Measurements from ENCODE around the gene RASGRF2.

The RASGRF2 gene

DNA sequence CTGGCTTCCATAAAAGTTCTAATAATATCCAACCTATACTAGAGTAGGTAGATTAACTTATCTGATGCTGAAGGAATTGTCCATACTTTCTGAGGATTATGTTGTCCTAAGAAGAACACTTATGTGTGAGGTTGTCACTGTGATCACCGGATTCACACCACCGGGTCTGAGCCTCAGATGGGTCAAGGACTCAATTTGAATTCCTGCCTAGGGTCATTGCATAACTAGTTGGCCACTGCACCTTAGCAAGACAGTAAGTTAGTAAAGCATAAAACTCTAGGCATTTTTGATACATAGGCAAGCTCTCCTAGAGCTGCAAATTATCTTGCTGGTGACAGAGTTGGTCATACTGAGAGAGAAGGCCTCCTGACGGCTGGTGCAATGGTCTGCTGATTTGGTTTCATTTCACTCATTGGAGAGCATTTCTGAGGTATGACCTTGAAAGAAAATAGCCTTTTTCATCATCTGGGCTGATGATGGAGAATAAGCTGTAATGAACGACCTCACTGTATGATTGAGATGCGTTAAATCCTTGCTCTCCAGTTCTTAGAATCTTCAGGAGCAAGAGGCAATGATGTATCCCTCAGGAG, 200.9 kb downstream of the RASGRF2 start:
- Histone ChIP-seq H3K79me1 (ENCODE audit: low read length) (no peaks in the 10 kb centered on the region), H4K8ac (ENCODE audit: low read depth, low read length) (no peak overlapping the region), H3K79me2 (ENCODE audit: control insufficient read depth, insufficient read depth, low read length) (no peaks in the 10 kb centered on the region), H3K27me3 (ENCODE audit: insufficient read depth, low read length, poor library complexity) (no peaks in the 10 kb centered on the region), H3K4me2 (ENCODE audit: low read length) (no peak overlapping the region), H4K5ac (ENCODE audit: low read length) (no peak overlapping the region), H3K4me1 (ENCODE audit: control insufficient read depth, low read depth, low read length) (no peaks in the 10 kb centered on the region), H3K36me3 (ENCODE audit: control insufficient read depth, insufficient read depth, low read length) (no peaks in the 10 kb centered on the region), H3K27ac (ENCODE audit: low read depth, low read length) (no peak overlapping the region), H3K9ac (ENCODE audit: low read length) (no peak overlapping the region), H3K18ac (ENCODE audit: low read length) (no peak overlapping the region), H3K4me3 (ENCODE audit: low read length) (no peak overlapping the region), H3K56ac (ENCODE audit: low read length) (no peak overlapping the region), H3K23ac (ENCODE audit: low read length) (no peak overlapping the region), H3K4ac (ENCODE audit: low read depth, low read length) (no peak overlapping the region), H2BK120ac (ENCODE audit: low read depth, low read length) (no peak overlapping the region), H2BK5ac (ENCODE audit: low read length) (no peak overlapping the region), H2BK15ac (replicated peaks; ENCODE audit: low read depth) (no peak overlapping the region), H2AK5ac (ENCODE audit: low read length) (no peak overlapping the region)
- DNase-seq = no peak
- WGBS (ENCODE audit: extremely low coverage, insufficient coverage, low lambda C conversion rate) = no CpG with 5 or more reads among the region's 5 CpGs

DNA sequence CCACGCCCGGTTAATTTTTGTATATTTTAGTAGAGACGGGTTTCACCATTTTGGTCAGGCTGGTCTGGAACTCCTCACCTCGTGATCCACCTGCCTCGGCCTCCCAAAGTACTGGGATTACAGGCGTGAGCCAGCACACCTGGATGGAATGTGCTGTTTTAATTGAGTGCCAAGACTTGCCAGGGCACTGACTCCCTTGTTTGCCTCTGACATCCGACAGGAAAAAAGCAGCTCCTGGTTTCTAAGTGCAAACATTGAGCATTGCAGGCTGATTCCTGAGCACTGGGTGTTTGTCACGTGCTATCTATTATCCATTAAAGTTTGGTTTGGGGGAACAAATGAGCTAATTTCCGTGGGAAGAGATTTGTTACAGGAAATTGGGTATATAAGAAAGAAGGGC, 202.3 kb downstream of the RASGRF2 start:
- no peaks in the 10 kb centered on the region for H3K27me3 ChIP-seq (ENCODE audit: insufficient read depth, low read length, poor library complexity)
- WGBS (ENCODE audit: extremely low coverage, insufficient coverage, low lambda C conversion rate) = no CpG with 5 or more reads among the region's 9 CpGs
- H2BK5ac ChIP-seq (ENCODE audit: low read length) = no peak overlapping the region
- H4K8ac ChIP-seq (ENCODE audit: low read depth, low read length) = no peak overlapping the region
- H3K4me1 ChIP-seq (ENCODE audit: control insufficient read depth, low read depth, low read length) = no peaks in the 10 kb centered on the region
- no peaks in the 10 kb centered on the region for H3K36me3 ChIP-seq (ENCODE audit: control insufficient read depth, insufficient read depth, low read length)
- H3K79me2 ChIP-seq (ENCODE audit: control insufficient read depth, insufficient read depth, low read length) = no peaks in the 10 kb centered on the region
- H3K27ac ChIP-seq (ENCODE audit: low read depth, low read length) = no peak overlapping the region
- H3K4me3 ChIP-seq (ENCODE audit: low read length) = no peak overlapping the region
- no peak overlapping the region for H2BK15ac ChIP-seq (replicated peaks; ENCODE audit: low read depth)
- no peak overlapping the region for H2BK120ac ChIP-seq (ENCODE audit: low read depth, low read length)
- no peaks in the 10 kb centered on the region for H3K79me1 ChIP-seq (ENCODE audit: low read length)
- no peak overlapping the region for H3K23ac ChIP-seq (ENCODE audit: low read length)
- no peak overlapping the region for H3K18ac ChIP-seq (ENCODE audit: low read length)
- H3K56ac ChIP-seq (ENCODE audit: low read length) = no peak overlapping the region
- DNase-seq = no peak
- H3K9ac ChIP-seq (ENCODE audit: low read length) = no peak overlapping the region
- H4K5ac ChIP-seq (ENCODE audit: low read length) = no peak overlapping the region
- no peak overlapping the region for H3K4me2 ChIP-seq (ENCODE audit: low read length)
- H2AK5ac ChIP-seq (ENCODE audit: low read length) = no peak overlapping the region
- no peak overlapping the region for H3K4ac ChIP-seq (ENCODE audit: low read depth, low read length)

DNA sequence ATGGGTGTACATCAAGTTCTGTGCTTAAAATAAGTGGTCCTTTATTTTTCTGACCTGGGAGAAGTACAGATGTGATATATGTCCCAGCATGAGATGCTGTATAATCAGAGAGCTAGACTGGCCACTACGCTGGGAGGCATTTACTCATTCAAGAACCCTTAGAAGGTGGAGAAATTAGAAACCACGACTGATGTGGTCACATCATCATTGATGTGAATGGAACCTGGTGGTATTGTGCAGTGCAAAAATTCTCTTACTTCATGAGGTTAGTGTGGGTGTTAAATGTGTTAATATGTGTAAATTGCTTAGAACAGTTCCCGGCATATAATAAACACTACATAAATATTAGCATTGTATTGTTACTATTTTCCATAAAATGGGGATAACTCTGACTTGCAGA, 203.5 kb downstream of the RASGRF2 start:
- Histone ChIP-seq H3K79me2 (ENCODE audit: control insufficient read depth, insufficient read depth, low read length) (no peaks in the 10 kb centered on the region), H4K8ac (ENCODE audit: low read depth, low read length) (no peak overlapping the region), H3K56ac (ENCODE audit: low read length) (no peak overlapping the region), H4K5ac (ENCODE audit: low read length) (no peak overlapping the region), H3K9ac (ENCODE audit: low read length) (no peak overlapping the region), H3K4me3 (ENCODE audit: low read length) (no peak overlapping the region), H3K27ac (ENCODE audit: low read depth, low read length) (no peak overlapping the region), H3K23ac (ENCODE audit: low read length) (no peak overlapping the region), H2BK15ac (replicated peaks; ENCODE audit: low read depth) (no peak overlapping the region), H3K36me3 (ENCODE audit: control insufficient read depth, insufficient read depth, low read length) (no peaks in the 10 kb centered on the region), H3K4me1 (ENCODE audit: control insufficient read depth, low read depth, low read length) (no peaks in the 10 kb centered on the region), H2BK5ac (ENCODE audit: low read length) (no peak overlapping the region), H3K4ac (ENCODE audit: low read depth, low read length) (no peak overlapping the region), H3K79me1 (ENCODE audit: low read length) (no peaks in the 10 kb centered on the region), H2BK120ac (ENCODE audit: low read depth, low read length) (no peak overlapping the region), H3K18ac (ENCODE audit: low read length) (no peak overlapping the region), H3K4me2 (ENCODE audit: low read length) (no peak overlapping the region), H3K27me3 (ENCODE audit: insufficient read depth, low read length, poor library complexity) (no peaks in the 10 kb centered on the region), H2AK5ac (ENCODE audit: low read length) (no peak overlapping the region)
- WGBS (ENCODE audit: extremely low coverage, insufficient coverage, low lambda C conversion rate) = no CpG with 5 or more reads among the region's 3 CpGs
- DNase-seq = no peak

DNA sequence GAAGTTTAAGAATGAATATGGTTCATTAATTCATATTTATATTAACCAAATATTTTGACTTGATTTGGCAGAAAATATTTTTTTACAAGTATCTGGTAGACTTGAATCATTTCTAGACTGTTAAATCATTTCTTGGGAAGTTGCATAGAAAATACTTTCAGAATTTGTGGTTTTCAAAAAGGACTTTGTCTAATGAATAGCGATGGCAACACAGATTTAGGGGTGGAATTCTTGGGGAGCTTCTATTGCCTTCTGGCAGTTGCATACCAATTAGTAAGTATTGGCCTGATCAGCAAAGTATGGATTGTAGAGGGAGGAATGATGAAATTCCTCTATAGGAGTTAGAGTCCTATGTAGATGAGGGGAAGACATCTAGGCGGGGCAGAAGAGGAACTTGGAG, 204.3 kb downstream of the RASGRF2 start:
- WGBS (ENCODE audit: extremely low coverage, insufficient coverage, low lambda C conversion rate) = no CpG with 5 or more reads among the region's 2 CpGs
- DNase-seq = no peak
- Histone ChIP-seq H4K8ac (ENCODE audit: low read depth, low read length) (no peak overlapping the region), H2AK5ac (ENCODE audit: low read length) (no peak overlapping the region), H2BK120ac (ENCODE audit: low read depth, low read length) (no peak overlapping the region), H3K56ac (ENCODE audit: low read length) (no peak overlapping the region), H3K4ac (ENCODE audit: low read depth, low read length) (no peak overlapping the region), H3K27ac (ENCODE audit: low read depth, low read length) (no peak overlapping the region), H2BK5ac (ENCODE audit: low read length) (no peak overlapping the region), H3K9ac (ENCODE audit: low read length) (no peak overlapping the region), H3K18ac (ENCODE audit: low read length) (no peak overlapping the region), H3K36me3 (ENCODE audit: control insufficient read depth, insufficient read depth, low read length) (no peaks in the 10 kb centered on the region), H3K79me1 (ENCODE audit: low read length) (no peaks in the 10 kb centered on the region), H2BK15ac (replicated peaks; ENCODE audit: low read depth) (no peak overlapping the region), H3K4me1 (ENCODE audit: control insufficient read depth, low read depth, low read length) (no peaks in the 10 kb centered on the region), H3K27me3 (ENCODE audit: insufficient read depth, low read length, poor library complexity) (no peaks in the 10 kb centered on the region), H3K23ac (ENCODE audit: low read length) (no peak overlapping the region), H4K5ac (ENCODE audit: low read length) (no peak overlapping the region), H3K79me2 (ENCODE audit: control insufficient read depth, insufficient read depth, low read length) (no peaks in the 10 kb centered on the region), H3K4me2 (ENCODE audit: low read length) (no peak overlapping the region), H3K4me3 (ENCODE audit: low read length) (no peak overlapping the region)

DNA sequence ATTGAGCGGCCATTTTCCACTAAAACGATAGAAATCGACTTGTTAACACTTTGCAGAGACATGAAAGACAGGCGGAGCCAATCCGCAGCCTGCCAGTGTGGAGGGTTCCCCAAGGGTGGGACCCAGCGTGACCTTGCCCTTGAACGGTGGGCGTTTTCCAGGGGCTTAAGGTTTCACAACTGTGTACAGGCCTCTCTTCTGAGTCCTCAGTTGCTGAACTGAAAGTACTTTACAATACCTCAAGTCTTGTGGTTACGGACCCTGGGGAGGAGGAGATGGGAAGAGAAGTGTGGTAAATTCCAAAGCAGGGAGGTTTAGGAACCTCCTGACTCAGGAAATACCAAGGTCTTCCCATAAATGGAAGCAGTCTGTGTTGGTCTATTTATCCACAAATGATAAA, 204.8 kb downstream of the RASGRF2 start:
- no peaks in the 10 kb centered on the region for H3K4me1 ChIP-seq (ENCODE audit: control insufficient read depth, low read depth, low read length)
- no peaks in the 10 kb centered on the region for H3K79me1 ChIP-seq (ENCODE audit: low read length)
- WGBS (ENCODE audit: extremely low coverage, insufficient coverage, low lambda C conversion rate) = no CpG with 5 or more reads among the region's 9 CpGs

DNA sequence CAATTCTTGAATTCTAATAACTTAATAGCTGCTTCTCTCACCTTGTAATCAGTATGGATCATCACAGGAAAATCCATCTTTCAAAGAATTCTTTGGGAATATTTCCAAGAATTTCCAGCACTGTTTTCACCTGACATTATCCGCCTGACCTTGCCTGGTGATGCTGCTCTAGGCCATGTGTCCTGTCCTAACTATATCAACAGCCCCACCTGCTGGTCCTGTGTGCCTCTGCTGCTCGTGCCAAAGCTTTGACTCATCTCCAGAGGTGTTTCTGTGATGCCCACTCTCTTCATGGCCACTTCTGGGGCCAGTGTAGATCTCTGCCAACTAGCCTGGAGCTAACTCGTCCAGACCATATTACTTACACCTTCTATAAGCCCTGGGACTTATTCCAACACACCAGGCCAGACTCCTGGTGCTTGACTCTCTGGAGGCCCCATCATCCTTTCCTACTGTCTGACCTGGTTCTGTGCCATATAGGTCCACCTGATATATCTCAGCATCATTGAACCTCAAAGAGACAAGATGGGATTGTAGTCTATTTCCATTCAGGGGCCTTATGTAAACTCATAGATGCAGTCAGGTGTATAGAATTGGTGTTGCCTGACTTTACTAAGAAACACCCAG, 205.4 kb downstream of the RASGRF2 start:
- DNase-seq = peak; percentile 91
- H2BK120ac ChIP-seq (ENCODE audit: low read depth, low read length) = no peak overlapping the region
- H3K18ac ChIP-seq (ENCODE audit: low read length) = no peak overlapping the region
- no peak overlapping the region for H2BK15ac ChIP-seq (replicated peaks; ENCODE audit: low read depth)
- H3K79me1 ChIP-seq (ENCODE audit: low read length) = no peaks in the 10 kb centered on the region
- no CpG with 5 or more reads among the region's 3 CpGs for WGBS (ENCODE audit: extremely low coverage, insufficient coverage, low lambda C conversion rate)
- no peak overlapping the region for H3K9ac ChIP-seq (ENCODE audit: low read length)
- no peak overlapping the region for H3K56ac ChIP-seq (ENCODE audit: low read length)
- H3K4me1 ChIP-seq (ENCODE audit: control insufficient read depth, low read depth, low read length) = no peaks in the 10 kb centered on the region
- H3K4me3 ChIP-seq (ENCODE audit: low read length) = no peak overlapping the region
- no peak overlapping the region for H3K27ac ChIP-seq (ENCODE audit: low read depth, low read length)
- H4K5ac ChIP-seq (ENCODE audit: low read length) = no peak overlapping the region
- H2BK5ac ChIP-seq (ENCODE audit: low read length) = no peak overlapping the region
- H3K4ac ChIP-seq (ENCODE audit: low read depth, low read length) = no peak overlapping the region
- no peak overlapping the region for H3K23ac ChIP-seq (ENCODE audit: low read length)
- no peaks in the 10 kb centered on the region for H3K27me3 ChIP-seq (ENCODE audit: insufficient read depth, low read length, poor library complexity)
- H3K79me2 ChIP-seq (ENCODE audit: control insufficient read depth, insufficient read depth, low read length) = no peaks in the 10 kb centered on the region
- no peak overlapping the region for H4K8ac ChIP-seq (ENCODE audit: low read depth, low read length)
- no peak overlapping the region for H3K4me2 ChIP-seq (ENCODE audit: low read length)
- H2AK5ac ChIP-seq (ENCODE audit: low read length) = no peak overlapping the region
- no peaks in the 10 kb centered on the region for H3K36me3 ChIP-seq (ENCODE audit: control insufficient read depth, insufficient read depth, low read length)

More for the DNA sequence above, 204.8 kb downstream of the RASGRF2 start:
- H3K79me2 ChIP-seq (ENCODE audit: control insufficient read depth, insufficient read depth, low read length) = no peaks in the 10 kb centered on the region
- no peak overlapping the region for H4K5ac ChIP-seq (ENCODE audit: low read length)
- no peak overlapping the region for H3K56ac ChIP-seq (ENCODE audit: low read length)
- H2BK120ac ChIP-seq (ENCODE audit: low read depth, low read length) = no peak overlapping the region
- H2BK5ac ChIP-seq (ENCODE audit: low read length) = no peak overlapping the region
- no peak overlapping the region for H2BK15ac ChIP-seq (replicated peaks; ENCODE audit: low read depth)
- no peak overlapping the region for H2AK5ac ChIP-seq (ENCODE audit: low read length)
- H3K27me3 ChIP-seq (ENCODE audit: insufficient read depth, low read length, poor library complexity) = no peaks in the 10 kb centered on the region
- H3K18ac ChIP-seq (ENCODE audit: low read length) = no peak overlapping the region
- no peak overlapping the region for H3K9ac ChIP-seq (ENCODE audit: low read length)
- H3K27ac ChIP-seq (ENCODE audit: low read depth, low read length) = no peak overlapping the region
- no peaks in the 10 kb centered on the region for H3K36me3 ChIP-seq (ENCODE audit: control insufficient read depth, insufficient read depth, low read length)
- peak; percentile 72 for DNase-seq
- no peak overlapping the region for H3K4me2 ChIP-seq (ENCODE audit: low read length)
- H4K8ac ChIP-seq (ENCODE audit: low read depth, low read length) = no peak overlapping the region
- H3K23ac ChIP-seq (ENCODE audit: low read length) = no peak overlapping the region
- no peak overlapping the region for H3K4me3 ChIP-seq (ENCODE audit: low read length)
- no peak overlapping the region for H3K4ac ChIP-seq (ENCODE audit: low read depth, low read length)

Data from mesendoderm (in vitro differentiated cells).